Superior temporal gyrus (tissue), 1 donor: ENCODE data around the gene LYST.
A peak's percentile ranks its signal among the peaks of the same experiment; 100 is the strongest.
"Not testable (repeated sequence)": the region's sequence is repeated elsewhere in the genome, so short reads cannot be mapped to it uniquely, and the experiment has no call there.

Experiments
- DNase-seq: peaks from one replicate; pipeline ENCODE4 v3.0.0-alpha.2; 2016; ENCODE audit errors: extremely low spot score

Gene LYST

DNA sequence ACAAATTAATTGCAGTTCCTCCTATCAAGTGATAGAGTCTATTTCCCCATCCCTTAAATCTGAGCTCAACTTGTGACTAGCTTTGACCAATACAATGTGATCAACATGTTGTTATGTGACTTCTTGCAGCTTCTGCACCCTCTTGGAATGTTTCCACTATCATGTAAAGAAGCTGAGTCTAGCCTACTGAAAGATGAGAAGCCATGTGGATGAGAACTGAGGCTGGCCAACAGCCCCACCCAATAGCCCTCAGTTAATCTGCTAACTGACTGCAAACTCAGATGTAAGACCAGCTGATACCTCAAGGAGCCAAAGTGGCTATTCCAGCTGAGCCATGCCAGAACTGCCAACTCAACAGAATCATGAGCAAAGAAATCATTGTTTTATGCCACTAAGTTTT, 44.0 kb downstream of the LYST start:
- no peak for DNase-seq

DNA sequence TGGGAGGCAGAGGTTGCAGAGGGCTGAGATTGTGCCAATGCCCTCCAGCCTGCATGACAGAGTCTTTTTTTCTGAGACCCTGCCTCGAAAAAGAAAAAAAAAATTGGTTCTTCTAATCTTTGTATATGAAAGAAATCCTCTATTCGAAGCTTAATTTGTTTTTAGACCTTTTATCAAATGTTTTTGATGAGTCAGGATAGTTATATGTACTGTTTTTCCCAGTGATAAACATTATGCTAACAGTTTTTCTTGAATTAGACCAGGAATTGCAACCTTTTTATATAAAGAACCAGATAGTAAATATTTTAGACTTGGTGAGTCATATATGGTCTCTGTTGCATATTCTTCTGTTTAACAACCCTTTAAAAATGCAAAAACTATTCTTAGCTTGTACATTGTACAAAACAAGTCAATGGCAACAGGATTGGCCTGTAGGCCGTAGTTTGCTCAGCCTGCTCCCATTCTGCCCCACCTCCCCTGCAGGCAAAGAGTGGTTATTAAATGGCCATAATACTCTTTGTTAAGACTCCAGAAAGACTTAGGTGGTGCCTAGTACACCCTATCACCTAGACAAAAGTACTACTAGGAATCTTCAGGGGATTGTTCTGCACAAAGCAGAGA, 45.2 kb downstream of the LYST start:
- no peak for DNase-seq

DNA sequence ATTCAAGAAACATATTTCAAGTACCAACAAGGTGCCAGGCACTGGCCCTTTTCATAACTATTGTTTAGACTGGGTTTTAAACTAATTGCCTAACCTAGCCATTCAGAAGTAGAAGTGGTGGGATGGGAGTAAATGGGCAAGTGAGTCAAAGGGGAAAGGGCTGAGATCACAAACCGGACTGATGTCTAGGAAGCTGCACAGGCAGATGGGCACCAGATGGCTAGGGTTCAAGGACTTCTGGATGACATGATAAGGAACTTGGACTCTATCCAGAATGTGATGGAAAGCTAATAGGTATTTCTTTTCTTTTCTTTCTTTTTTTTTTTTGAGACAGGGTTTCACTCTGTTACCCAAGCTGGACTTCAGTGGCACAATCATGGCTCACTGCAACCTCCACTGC, 46.6 kb downstream of the LYST start:
- no peak for DNase-seq

DNA sequence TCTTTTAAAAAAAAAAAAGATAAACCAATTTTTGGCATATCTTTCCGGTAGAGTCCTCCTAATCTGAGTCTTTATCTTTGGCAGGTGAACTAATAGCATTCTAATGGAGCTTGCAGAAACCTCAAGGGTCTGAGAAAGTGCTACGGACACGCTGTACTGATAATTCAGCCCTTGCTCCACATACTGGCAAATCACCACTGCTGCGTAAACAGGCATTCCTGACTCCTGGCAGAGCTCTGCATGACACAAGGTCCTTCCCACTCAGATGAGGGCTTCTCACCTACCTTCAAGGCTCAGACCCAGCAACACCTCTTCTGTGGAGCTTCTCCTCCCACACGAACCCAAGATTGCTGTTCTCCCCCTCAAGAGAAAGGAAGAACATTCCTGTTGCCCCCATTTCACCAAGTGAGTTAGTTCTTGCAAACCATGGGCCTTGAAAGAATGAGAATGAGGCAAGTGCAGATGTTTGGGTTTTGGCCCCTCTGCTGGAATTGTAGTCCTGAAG, 48.0 kb downstream of the LYST start:
- DNase-seq: no peak

DNA sequence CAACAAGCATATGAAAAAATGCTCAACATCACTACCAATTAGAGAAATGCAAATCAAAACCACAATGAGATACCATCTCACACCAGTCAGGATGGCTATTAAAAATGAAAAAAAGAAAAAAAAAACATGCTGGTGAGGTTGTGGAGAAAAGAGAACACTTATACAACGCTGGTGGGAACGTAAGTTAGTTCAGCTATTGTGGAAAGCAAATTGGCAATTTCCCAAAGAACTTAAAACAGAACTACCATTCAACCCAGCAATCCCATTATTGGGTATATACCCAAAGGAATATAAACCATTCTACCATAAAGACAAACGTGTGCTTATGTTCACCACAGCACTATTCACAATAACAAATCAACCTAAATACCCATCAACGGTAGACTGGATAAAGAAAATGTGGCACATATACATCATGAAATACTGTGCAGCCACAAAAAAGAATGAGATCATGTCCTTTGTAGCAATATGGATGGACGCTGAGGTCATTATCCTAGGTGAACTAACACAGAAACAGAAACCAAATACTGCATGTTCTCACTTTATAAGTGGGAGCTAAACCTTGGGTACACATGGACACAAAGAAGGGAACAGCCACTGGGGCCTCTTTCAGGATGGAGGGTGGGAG, 49.5 kb downstream of the LYST start:
- DNase-seq: no peak

DNA sequence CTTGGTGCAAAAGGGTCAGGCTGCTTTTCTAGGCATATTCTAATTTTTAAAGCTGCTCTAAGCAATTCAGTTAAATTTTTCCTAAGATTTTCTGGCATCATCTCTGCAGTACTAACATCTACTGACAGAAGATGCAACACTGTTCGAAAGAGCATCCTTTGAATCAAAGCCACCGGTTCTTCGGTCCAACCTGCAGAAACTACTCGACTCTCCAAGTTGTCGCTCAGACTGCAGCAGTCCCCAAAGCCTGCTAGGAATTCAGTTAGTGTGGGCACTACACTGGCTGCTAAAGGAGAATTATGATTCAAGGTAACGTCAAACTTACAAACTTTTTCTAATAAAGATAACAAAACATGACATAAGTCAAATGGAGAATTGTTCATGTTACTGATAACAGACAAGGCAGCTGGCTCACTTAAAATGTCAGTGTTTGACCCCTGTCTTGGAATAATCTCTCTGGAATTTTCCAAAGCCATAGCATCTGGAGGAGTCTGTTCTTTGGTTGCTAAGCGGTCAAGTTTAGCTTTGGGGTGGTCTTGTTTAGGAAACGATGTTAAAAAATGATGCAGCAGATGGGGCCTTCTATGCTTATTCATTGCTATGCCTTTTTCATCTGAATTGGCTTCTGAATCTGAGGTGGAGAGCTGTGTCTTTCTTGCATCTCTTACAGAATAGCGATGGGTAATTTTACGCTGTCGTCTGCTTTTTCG, 56.9 kb downstream of the LYST start:
- no peak for DNase-seq

DNA sequence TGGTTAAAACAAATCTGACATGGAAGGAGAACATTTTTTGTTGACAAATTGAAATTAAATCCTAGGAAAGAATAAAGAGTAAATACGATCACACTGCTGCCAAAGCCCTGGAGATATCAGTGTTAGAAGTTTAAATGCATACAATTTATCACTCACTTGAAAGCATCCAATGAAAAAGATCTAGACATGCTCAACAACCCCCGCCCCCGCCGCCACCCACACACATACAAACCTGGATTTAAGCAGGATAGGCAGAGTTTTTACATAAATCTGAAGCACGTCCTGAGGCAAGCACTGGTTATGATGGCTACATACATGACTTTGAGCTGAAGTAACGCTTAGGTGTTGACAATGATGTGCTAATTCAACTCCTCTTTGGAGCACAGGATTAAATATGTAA, 58.5 kb downstream of the LYST start:
- no peak for DNase-seq

DNA sequence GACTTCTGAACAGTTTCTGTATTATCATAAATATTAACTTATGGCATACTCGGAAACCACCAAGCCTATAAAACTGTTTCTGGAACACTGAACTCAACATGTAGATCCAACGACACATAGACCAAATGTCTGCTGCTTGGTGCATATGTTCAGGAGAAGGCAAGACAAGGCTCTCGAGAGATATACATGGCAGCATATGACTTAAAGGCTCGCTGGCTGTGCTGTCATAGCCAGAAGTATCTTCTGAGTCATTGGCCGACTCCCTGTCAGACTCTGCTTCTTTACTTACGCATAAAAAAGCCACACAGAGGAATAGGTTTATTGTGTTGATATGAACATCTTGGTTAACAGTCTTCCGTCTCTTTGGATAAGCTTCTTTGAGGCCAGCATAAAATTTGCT, 60.6 kb downstream of the LYST start:
- DNase-seq: no peak

DNA sequence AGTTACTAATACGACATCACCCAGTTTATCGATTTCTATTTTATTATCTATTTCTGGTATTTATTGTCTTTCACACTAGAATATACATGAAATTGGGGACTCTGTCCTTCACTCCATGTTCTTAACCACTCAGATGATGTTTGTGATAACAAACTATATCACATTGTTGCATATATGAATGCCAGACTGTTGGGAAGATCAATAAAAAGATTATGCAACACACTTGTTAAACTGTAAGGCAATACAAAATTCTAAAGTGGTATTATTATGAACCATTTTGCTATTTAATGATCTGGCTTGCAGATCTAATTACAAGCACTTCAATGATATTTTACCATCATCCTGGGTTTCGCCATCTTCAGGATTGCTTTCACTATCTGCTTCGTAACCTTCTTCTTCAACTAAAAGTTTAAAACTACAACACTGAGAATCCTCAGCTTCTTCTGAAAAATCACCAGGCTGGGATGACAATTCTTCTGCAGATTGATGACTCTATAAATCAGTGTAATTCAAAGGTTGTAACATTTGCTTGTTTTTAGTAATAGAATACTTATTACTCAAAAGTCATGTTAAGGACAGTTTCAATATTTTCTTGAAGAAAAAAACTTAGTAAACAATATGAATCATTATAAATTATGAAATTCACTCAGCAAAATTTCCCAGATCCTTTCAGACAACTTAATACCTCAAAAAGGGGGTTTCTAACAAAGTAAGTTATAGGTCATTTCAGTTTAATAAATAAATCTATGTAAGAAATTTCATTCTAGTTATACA, 63.9 kb downstream of the LYST start:
- no peak for DNase-seq

DNA sequence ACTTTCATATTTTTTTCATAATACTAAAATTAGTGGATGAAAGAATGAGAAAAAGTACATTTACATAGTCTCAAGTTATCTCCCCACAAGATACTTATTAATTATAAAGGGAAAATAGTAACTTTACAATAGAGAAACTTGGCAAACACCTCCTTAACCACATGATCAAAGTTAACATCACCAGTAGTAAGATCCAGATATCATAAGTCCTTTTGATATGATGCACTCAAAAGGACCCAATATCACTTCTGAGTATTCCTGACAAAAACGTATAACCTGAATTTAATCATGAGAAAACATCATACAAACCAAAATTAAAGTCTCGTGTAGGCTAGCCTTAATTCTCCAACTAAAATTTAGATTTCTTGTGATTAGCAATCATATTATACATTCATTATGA, 67.4 kb downstream of the LYST start:
- no peak for DNase-seq

DNA sequence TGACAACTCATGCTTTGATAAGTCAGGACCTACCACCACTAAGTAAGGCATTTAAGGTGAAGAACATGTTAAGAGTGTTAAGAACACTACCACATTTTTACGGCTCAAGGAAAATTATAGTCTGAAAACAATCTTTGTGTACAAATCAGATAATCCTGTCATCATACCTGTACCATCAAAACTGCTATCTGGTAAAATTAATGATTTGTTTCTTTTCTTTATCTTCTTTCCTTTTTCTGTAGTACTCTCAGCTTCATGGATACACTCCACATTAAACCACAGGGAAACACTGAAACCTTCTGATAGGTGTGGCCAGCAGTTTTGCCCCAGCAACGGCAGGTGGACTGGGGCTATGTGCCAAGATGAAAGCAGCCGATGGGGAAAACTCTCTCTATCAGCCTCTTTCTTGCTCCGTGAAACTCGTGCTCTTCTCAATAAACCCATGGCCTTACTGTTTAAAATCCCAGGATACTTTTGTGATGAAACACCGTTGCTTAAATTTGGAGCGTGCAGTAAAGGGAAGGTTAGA, 75.1 kb downstream of the LYST start:
- no peak for DNase-seq

DNA sequence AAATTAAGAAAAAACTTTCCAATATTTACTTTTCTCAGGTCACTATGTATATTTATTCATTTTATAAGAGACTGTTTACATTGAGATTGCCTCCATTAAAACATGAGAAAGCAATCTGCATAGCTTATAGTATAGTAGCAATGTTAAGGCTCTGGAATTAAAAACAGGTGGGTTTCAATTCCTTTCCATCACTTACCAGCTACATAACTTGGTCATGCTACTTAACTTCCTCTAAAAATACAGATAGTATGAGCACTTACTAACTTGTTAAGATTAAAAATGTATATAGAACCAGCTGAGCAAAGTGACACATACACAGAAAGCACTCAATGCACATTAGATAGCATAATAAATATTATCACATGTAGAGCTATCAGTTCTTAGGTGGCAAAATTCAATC, 76.6 kb downstream of the LYST start:
- no peak for DNase-seq

DNA sequence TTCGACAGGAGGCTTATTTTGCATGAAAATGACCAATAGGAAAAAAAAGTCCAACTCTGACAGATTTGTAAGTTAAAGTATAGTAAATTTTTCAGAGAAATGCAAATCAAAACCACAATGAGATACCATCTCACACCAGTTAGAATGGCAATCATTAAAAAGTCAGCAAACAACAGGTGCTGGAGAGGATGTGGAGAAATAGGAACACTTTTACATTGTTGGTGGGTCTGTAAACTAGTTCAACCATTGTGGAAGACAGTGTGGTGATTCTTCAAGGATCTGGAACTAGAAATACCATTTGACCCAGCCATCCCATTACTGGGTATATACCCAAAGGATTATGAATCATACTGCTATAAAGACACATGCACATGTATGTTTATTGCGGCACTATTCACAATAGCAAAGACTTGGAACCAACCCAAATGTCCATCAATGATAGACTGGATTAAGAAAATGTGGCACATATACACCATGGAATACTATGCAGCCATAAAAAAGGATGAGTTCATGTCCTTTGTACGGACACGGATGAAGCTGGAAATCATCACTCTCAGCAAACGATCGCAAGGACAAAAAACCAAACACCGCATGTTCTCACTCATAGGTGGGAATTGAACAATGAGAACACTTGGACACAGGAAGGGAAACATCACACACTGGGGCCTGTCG, 80.3 kb downstream of the LYST start:
- not testable (repeated sequence) for DNase-seq

DNA sequence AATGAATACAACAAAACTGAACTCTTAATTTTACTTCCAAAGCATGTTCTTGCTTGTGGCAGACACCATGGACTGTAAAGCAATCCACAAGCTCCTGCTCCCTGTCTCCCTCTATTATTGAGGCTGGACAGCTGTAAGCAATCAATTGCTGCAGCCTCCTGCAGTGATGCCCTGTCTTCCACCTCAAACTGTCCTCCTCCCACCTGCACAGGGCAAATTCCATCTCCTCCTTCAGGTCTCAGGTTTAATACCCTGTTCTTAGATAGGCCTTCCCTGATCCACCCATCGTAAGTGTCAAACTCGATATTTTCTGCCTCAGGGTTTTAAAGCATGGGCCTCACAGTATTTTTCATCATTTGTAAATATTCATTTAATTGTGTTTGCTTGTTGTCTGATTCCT, 81.8 kb downstream of the LYST start:
- no peak for DNase-seq

DNA sequence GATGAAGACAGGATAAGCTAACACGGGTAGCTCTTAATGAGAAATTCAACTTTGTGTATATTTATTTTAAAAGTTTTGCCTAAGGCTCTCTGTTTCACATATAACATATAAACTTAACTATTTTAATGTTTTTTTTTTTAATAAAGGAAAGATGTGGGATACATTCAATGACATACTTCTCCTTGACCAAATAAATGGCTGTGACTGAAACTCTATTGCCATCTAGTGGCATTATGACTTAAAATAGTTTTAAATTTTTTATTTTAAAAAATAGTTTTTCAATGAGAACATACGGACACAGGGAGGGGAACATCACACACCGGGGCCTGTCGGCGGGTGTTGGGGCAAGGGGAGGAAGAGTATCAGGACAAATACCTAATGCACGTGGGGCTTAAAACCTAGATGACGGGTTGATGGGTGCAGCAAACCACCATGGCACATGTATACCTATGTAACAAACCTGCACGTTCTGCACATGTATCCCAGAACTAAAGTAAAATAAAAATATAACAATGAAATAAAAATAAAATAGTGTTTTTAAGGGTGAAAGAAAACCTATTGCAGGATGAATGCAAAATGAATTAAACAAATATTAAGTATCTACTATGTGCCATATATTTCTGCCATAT, 83.4 kb downstream of the LYST start:
- DNase-seq: peak; percentile 47

DNA sequence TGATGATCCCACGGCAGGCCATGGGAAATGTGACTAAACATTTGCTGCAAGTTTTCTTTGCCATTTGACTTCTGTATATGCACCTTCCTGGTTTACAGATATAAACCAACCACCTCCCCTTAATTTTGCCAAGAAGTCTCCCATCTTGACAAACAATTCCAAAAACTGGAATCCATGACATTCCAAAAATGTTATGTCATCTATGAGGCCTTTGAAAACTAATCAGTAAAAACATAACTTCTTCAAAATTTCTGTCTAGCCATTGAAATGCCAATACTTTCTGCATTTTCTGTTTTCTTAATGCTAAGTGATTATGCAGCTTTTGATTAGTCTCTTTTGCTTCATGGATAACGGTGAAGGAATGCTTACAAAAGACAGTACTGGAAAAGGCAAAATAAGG, 84.1 kb downstream of the LYST start:
- no peak for DNase-seq

DNA sequence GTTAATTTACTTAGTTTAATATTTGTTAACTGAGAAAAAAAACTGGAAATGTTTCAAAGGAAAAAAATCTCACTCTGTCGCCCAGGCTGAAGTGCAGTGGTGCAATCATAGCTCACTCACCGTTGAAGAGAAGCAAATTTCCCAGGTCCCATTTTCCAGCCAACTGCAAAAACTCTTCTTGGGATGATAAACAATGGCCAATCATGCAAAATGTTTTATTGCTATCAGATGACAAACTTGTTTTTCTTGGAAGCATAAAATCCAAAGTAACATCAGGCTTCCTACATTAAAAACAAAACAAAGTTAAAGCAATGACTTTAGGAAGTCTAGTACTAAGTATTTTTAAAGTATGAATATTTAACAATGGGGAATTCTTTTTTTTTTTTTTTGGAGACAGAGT, 84.9 kb downstream of the LYST start:
- no peak for DNase-seq

DNA sequence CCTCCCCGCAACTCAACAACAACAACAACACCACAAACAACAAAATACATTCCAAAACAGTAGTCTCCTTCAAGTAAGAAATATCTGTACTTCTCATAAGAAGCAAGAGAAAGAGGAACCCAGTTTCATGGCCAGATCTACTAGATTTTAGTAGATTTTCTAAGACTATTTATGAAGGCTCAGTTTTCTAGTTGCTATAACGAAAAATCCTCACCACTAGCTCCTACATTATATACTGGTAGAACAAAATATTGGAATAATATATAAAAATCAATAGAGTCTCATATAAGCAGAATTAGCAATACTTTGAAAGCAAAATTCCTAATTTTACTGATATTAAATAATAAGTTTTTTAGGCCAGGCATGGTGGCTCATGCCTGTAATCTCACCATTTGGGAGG, 86.9 kb downstream of the LYST start:
- DNase-seq: no peak

DNA sequence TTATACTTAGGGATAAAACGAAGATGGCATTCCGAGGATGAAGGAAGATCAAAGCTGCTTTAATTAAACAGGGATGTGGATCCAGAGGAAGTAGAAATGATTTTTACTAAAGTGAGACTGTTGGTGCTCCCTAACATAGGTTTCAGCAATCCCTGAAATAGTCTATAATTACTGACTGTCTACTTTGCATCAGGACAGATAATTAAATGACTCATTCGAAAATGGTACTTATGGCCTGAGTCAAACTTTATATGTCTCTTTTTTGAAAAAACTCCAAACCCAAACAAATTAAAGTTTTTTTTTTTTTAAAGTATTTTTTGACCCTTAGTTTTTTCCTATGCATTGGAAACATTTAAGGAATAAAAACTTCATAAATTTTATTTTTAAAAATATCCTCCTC, 90.3 kb downstream of the LYST start:
- DNase-seq: no peak

DNA sequence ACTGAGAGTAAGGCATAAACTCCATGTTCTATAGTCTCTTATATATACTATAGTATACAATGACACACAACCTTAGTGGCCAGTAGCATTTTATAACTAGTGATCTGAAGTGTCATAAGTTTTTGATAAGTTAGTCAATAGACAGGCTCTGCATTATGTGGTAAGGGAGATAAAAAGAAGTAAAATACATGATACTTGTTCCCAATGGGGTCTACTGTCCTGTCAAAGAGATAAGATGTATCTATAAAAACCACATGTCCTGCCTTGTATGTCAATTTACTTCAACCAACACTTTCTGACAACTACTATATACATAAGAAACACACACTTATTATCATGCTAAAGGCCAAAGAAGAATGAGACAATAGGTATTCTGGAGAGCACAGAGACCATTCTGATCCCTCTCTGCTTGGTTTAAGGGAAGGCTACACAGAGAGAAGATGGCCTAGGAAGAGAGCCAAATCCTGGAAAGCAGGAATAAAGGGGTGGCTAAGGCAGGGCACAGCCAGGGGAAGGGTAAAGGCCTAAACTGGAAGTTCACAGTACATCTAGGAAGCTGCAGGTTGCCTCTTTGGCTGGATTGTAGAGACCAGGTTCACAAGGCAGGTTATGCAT, 91.4 kb downstream of the LYST start:
- DNase-seq: no peak

DNA sequence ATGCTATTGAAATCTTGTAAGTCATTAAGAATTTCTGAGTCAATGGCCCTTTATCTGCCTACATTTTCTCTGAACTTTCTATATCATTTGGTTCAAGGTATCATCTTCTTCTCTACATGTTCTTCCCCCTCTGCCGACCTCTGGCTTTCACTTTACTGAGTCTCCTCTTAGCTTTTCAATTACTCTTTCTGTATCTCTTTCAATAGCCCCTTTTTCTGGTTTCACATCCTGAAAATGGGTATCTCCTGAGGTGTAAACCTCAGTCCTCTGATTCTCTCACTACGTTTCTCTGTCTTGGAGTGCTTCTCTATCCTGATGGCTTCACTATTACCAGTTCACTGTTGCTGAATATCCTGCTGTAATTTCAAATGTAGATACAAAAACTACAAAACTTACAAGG, 98.9 kb downstream of the LYST start:
- DNase-seq: no peak
